PC-9 (cell line): Measurements from ENCODE around the gene NAGPA.

ENCODE experiments used
- CTCF ChIP-seq: fragments of 200-600 bp; sonication (generic); conservative IDR thresholded peaks from 2 replicates; pipeline ENCODE4 v1.6.1; 2017; ENCODE audit warnings: mixed run types, antibody characterized with exemption, mild to moderate bottlenecking, moderate library complexity
- EZH2 ChIP-seq: fragments of 200-600 bp; sonication (generic); IDR thresholded peaks from 2 replicates; pipeline ENCODE4 v1.8.0; 2017; ENCODE audit warnings: antibody characterized with exemption, low read depth

GRCh38 chr16:5054876-5055865 lies 21.4 kb upstream of the NAGPA start:
- TF ChIP-seq CTCF (no peak), EZH2 (no peak)
